GM19238 (cell line): ENCODE results near the gene OR56A4.
"Not testable (repeated sequence)": the region's sequence is repeated elsewhere in the genome, so short reads cannot be mapped to it uniquely, and the experiment has no call there.

ENCODE experiments used
- DNase-seq: peaks from one replicate; pipeline ENCODE4 v3.0.0; 2011; ENCODE audit warnings: low spot score; ENCODE audit not compliant: insufficient read length

The OR56A4 gene

DNA sequence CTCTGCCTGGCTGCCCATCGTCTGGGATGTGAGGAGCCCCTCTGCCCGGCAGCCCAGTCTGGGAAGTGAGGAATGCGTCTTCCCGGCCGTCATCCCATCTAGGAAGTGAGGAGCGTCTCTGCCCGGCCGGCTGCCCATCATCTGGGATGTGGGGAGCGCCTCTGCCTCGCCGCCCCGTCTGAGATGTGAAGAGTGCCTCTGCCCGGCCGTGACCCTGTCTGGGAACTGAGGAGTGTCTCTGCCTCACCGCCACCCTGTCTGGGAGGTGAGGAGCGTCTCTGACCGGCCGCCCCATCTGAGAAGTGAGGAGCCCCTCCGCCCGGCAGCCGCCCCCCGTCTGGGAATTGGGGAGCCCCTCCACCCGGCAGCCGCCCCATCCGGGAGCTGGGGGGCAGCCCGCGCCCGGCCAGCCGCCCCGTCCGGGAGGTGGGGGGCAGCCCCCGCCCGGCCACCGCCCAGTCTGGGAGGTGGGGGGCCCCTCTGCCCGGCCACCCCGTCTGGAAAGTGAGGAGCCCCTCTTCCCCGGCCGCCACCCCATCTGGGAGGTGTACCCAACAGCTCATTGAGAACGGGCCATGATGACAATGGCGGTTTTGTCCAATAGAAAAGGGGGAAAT is 45.9 kb downstream of the OR56A4 start:
- not testable (repeated sequence) for DNase-seq

DNA sequence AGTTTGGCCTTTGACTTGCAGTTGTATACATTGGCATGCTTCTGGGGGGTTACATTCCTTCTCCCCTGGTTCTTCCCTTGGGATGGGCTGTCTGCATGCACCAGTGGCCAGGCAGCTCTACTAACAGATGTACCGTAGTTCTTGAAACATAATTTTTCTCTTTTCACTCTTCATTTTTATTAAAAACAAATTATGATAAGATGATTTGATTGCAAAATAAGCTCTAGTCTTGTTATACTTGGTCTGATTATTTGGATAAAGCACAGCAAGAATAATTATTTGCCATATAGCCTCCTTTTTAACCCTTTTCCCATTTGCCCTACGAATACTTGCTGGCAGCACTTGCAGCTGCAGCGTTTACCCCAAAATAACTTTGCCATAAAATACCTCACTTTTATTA is 51.2 kb downstream of the OR56A4 start:
- DNase-seq = no peak
